ENCODE data around the gene STAC3. TPM values are rescaled to one million over a fixed set of nuclear protein-coding genes. Genes with fewer than 3 reads are reported as not detected.

Gene STAC3
- total and polyA plus RNA-seq, 2 donors (not counting 1 experiment from before 2014, with no cell fraction given) = 0.33 TPM

- Histone ChIP-seq H4K20me1 (ENCODE audit: control insufficient read depth, extremely low read depth, insufficient read depth, low read length) (no peaks in the 10 kb centered on the region), H2AFZ (ENCODE audit: low read length) (no peak overlapping the region), H3K27ac (ENCODE audit: insufficient read depth, low read length) (no peak overlapping the region), H3K27me3 (ENCODE audit: control insufficient read depth, insufficient read depth, low read length) (peaks cover 3% of the 10 kb centered on the region), H3K36me3 (ENCODE audit: control insufficient read depth, insufficient read depth, low read length) (peaks cover 3% of the 10 kb centered on the region), H3K4me1 (ENCODE audit: control insufficient read depth, extremely low read depth, insufficient read depth, low read length) (peaks cover 21% of the 10 kb centered on the region), H3K4me3 (replicated peaks in 1 of 4; ENCODE audit: control extremely low read depth in 1 of 4, insufficient read depth in 1 of 4, low read depth in 3 of 4, low read length in 4 of 4) (no peak overlapping the region), H3K79me2 (ENCODE audit: control insufficient read depth, insufficient read depth, low read length) (peaks cover 21% of the 10 kb centered on the region), H3K9me3 (ENCODE audit: control insufficient read depth, insufficient read depth, low read depth, low read length) (no peaks in the 10 kb centered on the region), H3K4me2 (ENCODE audit: extremely low read depth, insufficient read depth, low read length) (peak overlapping the region; percentile 13), H3K9ac (ENCODE audit: insufficient read depth, low read length) (no peak overlapping the region)
- no peak for TF ChIP-seq CTCF (conservative IDR thresholded peaks at IDR 0.05 in 1 of 2, IDR thresholded peaks at IDR 0.05 in 1 of 2; ENCODE audit: low read depth in 1 of 2, low read length in 2 of 2)
- no peak for TF ChIP-seq EZH2 (IDR thresholded peaks at IDR 0.05; ENCODE audit: low read length, missing control alignments)
- no peak for DNase-seq (ENCODE audit: low read depth in 2 of 2)
These were observed 24.2 kb downstream of the STAC3 start for GRCh38 chr12:57226588-57227314.

GRCh38 chr12:57225680-57226210 is 25.2 kb downstream of the STAC3 start:
- H3K27ac ChIP-seq (ENCODE audit: insufficient read depth, low read length) = no peak overlapping the region
- TF ChIP-seq EZH2 (IDR thresholded peaks at IDR 0.05; ENCODE audit: low read length, missing control alignments) = no peak
- TF ChIP-seq CTCF (conservative IDR thresholded peaks at IDR 0.05 in 1 of 2, IDR thresholded peaks at IDR 0.05 in 1 of 2; ENCODE audit: low read depth in 1 of 2, low read length in 2 of 2) = no peak

GRCh38 chr12:57224973-57225679 is 25.9 kb downstream of the STAC3 start:
- H3K79me2 ChIP-seq (ENCODE audit: control insufficient read depth, insufficient read depth, low read length) = peaks cover 5% of the 10 kb centered on the region
- H3K4me2 ChIP-seq (ENCODE audit: extremely low read depth, insufficient read depth, low read length) = no peak overlapping the region
- no peaks in the 10 kb centered on the region for H4K20me1 ChIP-seq (ENCODE audit: control insufficient read depth, extremely low read depth, insufficient read depth, low read length)

More at GRCh38 chr12:57225680-57226210, 25.2 kb downstream of the STAC3 start:
- no peak overlapping the region for H3K9ac ChIP-seq (ENCODE audit: insufficient read depth, low read length)
- peaks cover 14% of the 10 kb centered on the region for H3K27me3 ChIP-seq (ENCODE audit: control insufficient read depth, insufficient read depth, low read length)
- DNase-seq (ENCODE audit: low read depth in 2 of 2) = no peak
- no peak overlapping the region for H3K4me3 ChIP-seq (replicated peaks in 1 of 4; ENCODE audit: control extremely low read depth in 1 of 4, insufficient read depth in 1 of 4, low read depth in 3 of 4, low read length in 4 of 4)
- no peaks in the 10 kb centered on the region for H4K20me1 ChIP-seq (ENCODE audit: control insufficient read depth, extremely low read depth, insufficient read depth, low read length)
- peaks cover 11% of the 10 kb centered on the region for H3K79me2 ChIP-seq (ENCODE audit: control insufficient read depth, insufficient read depth, low read length)
- no peaks in the 10 kb centered on the region for H3K36me3 ChIP-seq (ENCODE audit: control insufficient read depth, insufficient read depth, low read length)
- no peaks in the 10 kb centered on the region for H3K9me3 ChIP-seq (ENCODE audit: control insufficient read depth, insufficient read depth, low read depth, low read length)
- no peak overlapping the region for H3K4me2 ChIP-seq (ENCODE audit: extremely low read depth, insufficient read depth, low read length)
- H3K4me1 ChIP-seq (ENCODE audit: control insufficient read depth, extremely low read depth, insufficient read depth, low read length) = peaks cover 11% of the 10 kb centered on the region
- no peak overlapping the region for H2AFZ ChIP-seq (ENCODE audit: low read length)

More at GRCh38 chr12:57224973-57225679, 25.9 kb downstream of the STAC3 start:
- Histone ChIP-seq H3K4me1 (ENCODE audit: control insufficient read depth, extremely low read depth, insufficient read depth, low read length) (peaks cover 11% of the 10 kb centered on the region), H2AFZ (ENCODE audit: low read length) (no peak overlapping the region), H3K9me3 (ENCODE audit: control insufficient read depth, insufficient read depth, low read depth, low read length) (no peaks in the 10 kb centered on the region), H3K36me3 (ENCODE audit: control insufficient read depth, insufficient read depth, low read length) (no peaks in the 10 kb centered on the region), H3K9ac (ENCODE audit: insufficient read depth, low read length) (no peak overlapping the region), H3K27ac (ENCODE audit: insufficient read depth, low read length) (no peak overlapping the region), H3K27me3 (ENCODE audit: control insufficient read depth, insufficient read depth, low read length) (peaks cover 17% of the 10 kb centered on the region), H3K4me3 (replicated peaks in 1 of 4; ENCODE audit: control extremely low read depth in 1 of 4, insufficient read depth in 1 of 4, low read depth in 3 of 4, low read length in 4 of 4) (no peak overlapping the region)
- TF ChIP-seq EZH2 (IDR thresholded peaks at IDR 0.05; ENCODE audit: low read length, missing control alignments) (no peak), CTCF (conservative IDR thresholded peaks at IDR 0.05 in 1 of 2, IDR thresholded peaks at IDR 0.05 in 1 of 2; ENCODE audit: low read depth in 1 of 2, low read length in 2 of 2) (peak; percentile 22 to 37)
- DNase-seq (ENCODE audit: low read depth in 2 of 2) = peak in 1 of 2 donors; percentile 32
